ENCODE measurements around the gene WDR62. TPM values are rescaled to one million over a fixed set of nuclear protein-coding genes. Genes with fewer than 3 reads are reported as not detected.
A peak's percentile ranks its signal among the peaks of the same experiment; 100 is the strongest.

The WDR62 gene
- total RNA-seq, 2 donors from 2014 or later: 23.5 to 34.4 TPM

- Histone ChIP-seq H3K4me1 (ENCODE audit: control insufficient read depth, insufficient read depth, low read length) (no peaks in the 10 kb centered on the region), H3K27ac (ENCODE audit: low read depth, low read length) (no peak within 1 kb of the TSS), H3K4me3 (ENCODE audit: low read length) (no peak within 1 kb of the TSS), H3K9ac (ENCODE audit: extremely low read depth, low read length, poor library complexity, severe bottlenecking) (no peak within 1 kb of the TSS), H3K27me3 (ENCODE audit: control insufficient read depth, insufficient read depth, low read length, poor library complexity, severe bottlenecking) (no peaks in the 10 kb centered on the region), H3K9me3 (ENCODE audit: control insufficient read depth, low read length) (no peaks in the 10 kb centered on the region), H3K36me3 (ENCODE audit: control insufficient read depth, insufficient read depth, low read length) (peaks cover 57% of the 10 kb centered on the region)
- no peaks in the 10 kb centered on the region for H3K27me3 Mint-ChIP-seq (ENCODE audit: insufficient read depth)
- H3K36me3 Mint-ChIP-seq (ENCODE audit: low read depth): peaks cover 70% of the 10 kb centered on the region
- H3K4me3 Mint-ChIP-seq: no peak within 1 kb of the TSS
- TF ChIP-seq CTCF (conservative IDR thresholded peaks at IDR 0.05): no peak
- peak within 1 kb of the TSS; percentile 86 for H3K27ac Mint-ChIP-seq
- DNase-seq: peak; percentile 54
- H3K9me3 Mint-ChIP-seq: no peaks in the 10 kb centered on the region
- H3K4me1 Mint-ChIP-seq: peaks cover 31% of the 10 kb centered on the region
- 93 to 96% methylated on average over 23 to 40 of the region's 40 CpGs for WGBS, 2 experiments (ENCODE audit: insufficient coverage in 1 of 2, insufficient read length in 1 of 2)
These were observed 97.8 kb downstream of the WDR62 start, which contains the start of gene COX7A1 for GRCh38 chr19:36152352-36153091. TSS of gene COX7A1 (minus strand) at chr19:36152447. CDS start at chr19:36152407, 40 bp downstream.

- no peak for DNase-seq
- peaks cover 52% of the 10 kb centered on the region for H3K36me3 ChIP-seq (ENCODE audit: control insufficient read depth, insufficient read depth, low read length)
- WGBS, 2 experiments (ENCODE audit: insufficient coverage in 1 of 2, insufficient read length in 1 of 2): 93 to 97% methylated on average over 3 to 10 of the region's 10 CpGs
- TF ChIP-seq CTCF (conservative IDR thresholded peaks at IDR 0.05): no peak
- no peak overlapping the region for H3K4me3 ChIP-seq (ENCODE audit: low read length)
- no peaks in the 10 kb centered on the region for H3K9me3 ChIP-seq (ENCODE audit: control insufficient read depth, low read length)
- H3K27me3 ChIP-seq (ENCODE audit: control insufficient read depth, insufficient read depth, low read length, poor library complexity, severe bottlenecking): no peaks in the 10 kb centered on the region
- peaks cover 37% of the 10 kb centered on the region for H3K4me1 Mint-ChIP-seq
- no peaks in the 10 kb centered on the region for H3K27me3 Mint-ChIP-seq (ENCODE audit: insufficient read depth)
- no peak overlapping the region for H3K9ac ChIP-seq (ENCODE audit: extremely low read depth, low read length, poor library complexity, severe bottlenecking)
- no peaks in the 10 kb centered on the region for H3K9me3 Mint-ChIP-seq
- no peak overlapping the region for H3K27ac ChIP-seq (ENCODE audit: low read depth, low read length)
- H3K4me1 ChIP-seq (ENCODE audit: control insufficient read depth, insufficient read depth, low read length): no peaks in the 10 kb centered on the region
- no peak overlapping the region for H3K27ac Mint-ChIP-seq
- peaks cover 71% of the 10 kb centered on the region for H3K36me3 Mint-ChIP-seq (ENCODE audit: low read depth)
- H3K4me3 Mint-ChIP-seq: no peak overlapping the region
These were observed 98.4 kb downstream of the WDR62 start for GRCh38 chr19:36153126-36153525.

Other genes starting within 250 kb of the WDR62 start
- gene PRODH2, start 242.1 kb upstream of the WDR62 start, total RNA-seq: 1 to 10 TPM; 1.0 to 1.5 TPM
- under 1 TPM; 0.24 to 0.80 TPM for gene NPHS1, start 202.4 kb upstream of the WDR62 start, total RNA-seq
- gene KIRREL2, start 198.0 kb upstream of the WDR62 start, total RNA-seq: 1 to 10 TPM; 1.4 to 2.3 TPM
- gene APLP1, start 186.3 kb upstream of the WDR62 start, total RNA-seq: 10 to 100 TPM in 1 of 2 donors, 1 to 10 TPM in 1; 4.1 to 10.6 TPM
- gene NFKBID, start 154.4 kb upstream of the WDR62 start, total RNA-seq: 10 to 100 TPM; 20.8 to 24.4 TPM
- 1 to 10 TPM; 1.3 to 1.5 TPM for gene HCST, start 152.4 kb upstream of the WDR62 start, total RNA-seq
- gene TYROBP, start 146.6 kb upstream of the WDR62 start, total RNA-seq: not detected
- gene LRFN3, start 118.5 kb upstream of the WDR62 start, total RNA-seq: 10 to 100 TPM; 18.7 to 24.3 TPM
- gene SDHAF1, start 59.7 kb upstream of the WDR62 start, total RNA-seq: 10 to 100 TPM; 12.9 to 14.1 TPM
- gene SYNE4, start 46.1 kb upstream of the WDR62 start, total RNA-seq: 10 to 100 TPM; 17.1 to 19.3 TPM
- gene ALKBH6, start 40.7 kb upstream of the WDR62 start, total RNA-seq: 10 to 100 TPM; 36.3 to 38.7 TPM
- 10 to 100 TPM; 12.6 to 19.7 TPM for gene CLIP3, start 22.0 kb upstream of the WDR62 start, total RNA-seq
- 1 to 10 TPM; 6.7 to 8.9 TPM for gene THAP8, start 612 bp upstream of the WDR62 start, total RNA-seq
- not detected for gene OVOL3, start 56.2 kb downstream of the WDR62 start, total RNA-seq
- gene POLR2I, start 60.0 kb downstream of the WDR62 start, total RNA-seq: 100 to 1,000 TPM; 102 to 132 TPM
- gene TBCB, start 60.6 kb downstream of the WDR62 start, total RNA-seq: 100 to 1,000 TPM; 189 to 194 TPM
- 100 to 1,000 TPM; 633 to 714 TPM for gene CAPNS1, start 85.2 kb downstream of the WDR62 start, total RNA-seq
- 1 to 10 TPM; 1.4 to 2.4 TPM for gene COX7A1, start 97.5 kb downstream of the WDR62 start, total RNA-seq
- gene ZNF565, start 159.8 kb downstream of the WDR62 start, total RNA-seq: 1 to 10 TPM; 1.6 to 2.7 TPM
- gene ZNF146, start 160.2 kb downstream of the WDR62 start, total RNA-seq: 100 to 1,000 TPM; 105 to 128 TPM